Activated T-cell treated with anti-CD3 and anti-CD28 coated beads, Interleukin-2, amount 50 U/mL, for 1 hour (primary cell): ENCODE results near the gene LASP1.

ENCODE experiments used
- DNase-seq: peaks from one replicate; pipeline ENCODE4 v3.0.0-alpha.2; 2020

Gene LASP1

GRCh38 chr17:38889745-38890409 lies 20.0 kb downstream of the LASP1 start:
- DNase-seq = no peak

- no peak for DNase-seq
Measured at GRCh38 chr17:38890410-38890746, 20.5 kb downstream of the LASP1 start.

- DNase-seq = no peak
Measured at GRCh38 chr17:38891441-38891840, 21.6 kb downstream of the LASP1 start.

- no peak for DNase-seq
Measured at GRCh38 chr17:38892083-38892482, 22.2 kb downstream of the LASP1 start.

GRCh38 chr17:38892620-38893019 lies 22.8 kb downstream of the LASP1 start:
- no peak for DNase-seq

GRCh38 chr17:38893113-38893512 lies 23.3 kb downstream of the LASP1 start:
- DNase-seq = no peak

GRCh38 chr17:38893607-38894006 lies 23.7 kb downstream of the LASP1 start:
- no peak for DNase-seq

GRCh38 chr17:38894276-38894675 lies 24.4 kb downstream of the LASP1 start:
- DNase-seq = no peak

- DNase-seq = no peak
Measured at GRCh38 chr17:38896346-38896954, 26.6 kb downstream of the LASP1 start.

- DNase-seq = no peak
Measured at GRCh38 chr17:38897176-38897575, 27.3 kb downstream of the LASP1 start.

- no peak for DNase-seq
Measured at GRCh38 chr17:38897671-38898290, 27.9 kb downstream of the LASP1 start.

- DNase-seq = peak; percentile 45
Measured at GRCh38 chr17:38898291-38898679, 28.4 kb downstream of the LASP1 start.

GRCh38 chr17:38898812-38899348 lies 29.0 kb downstream of the LASP1 start:
- DNase-seq = peak; percentile 80

GRCh38 chr17:38899421-38899820 lies 29.6 kb downstream of the LASP1 start:
- DNase-seq = no peak

GRCh38 chr17:38900978-38901656 lies 31.3 kb downstream of the LASP1 start:
- DNase-seq = no peak

GRCh38 chr17:38903404-38903803 lies 33.5 kb downstream of the LASP1 start:
- DNase-seq = no peak

GRCh38 chr17:38904892-38905291 lies 35.0 kb downstream of the LASP1 start:
- DNase-seq = no peak

GRCh38 chr17:38905375-38905774 lies 35.5 kb downstream of the LASP1 start:
- no peak for DNase-seq

GRCh38 chr17:38906460-38907228 lies 36.8 kb downstream of the LASP1 start:
- no peak for DNase-seq

- DNase-seq = no peak
Measured at GRCh38 chr17:38907930-38908675, 38.2 kb downstream of the LASP1 start.

GRCh38 chr17:38908676-38909181 lies 38.9 kb downstream of the LASP1 start:
- peak; percentile 20 for DNase-seq

- no peak for DNase-seq
Measured at GRCh38 chr17:38910325-38910724, 40.5 kb downstream of the LASP1 start.
